ENCODE measurements around the gene SCAI.
"Not testable (repeated sequence)": the region's sequence is repeated elsewhere in the genome, so short reads cannot be mapped to it uniquely, and the experiment has no call there.

SCAI gene

DNA sequence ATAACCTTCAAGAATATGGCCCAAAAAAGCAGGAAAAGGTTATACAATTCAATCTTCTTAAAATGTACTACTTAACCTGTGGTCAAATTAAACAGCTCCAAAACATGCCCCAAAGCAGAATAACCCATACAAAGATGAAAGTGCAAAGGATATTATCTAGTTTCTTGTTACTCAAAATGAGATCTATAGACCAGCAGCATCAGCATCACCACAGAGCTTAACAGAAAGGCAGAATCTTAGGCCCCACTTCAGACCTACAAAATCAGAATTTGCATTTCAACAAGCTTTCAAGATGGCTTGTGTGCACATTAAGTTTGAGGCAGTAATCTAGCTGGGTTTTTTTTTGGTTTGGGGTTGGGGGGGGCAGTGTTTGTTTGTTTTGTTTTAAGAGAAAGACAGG, 54.0 kb downstream of the SCAI start:
- no peak overlapping the region for H3K27ac ChIP-seq
- ChIA-PET CTCF (no interaction called here), POLR2A (ENCODE audit: low non-redundant PET) (no interaction called here)
- TF ChIP-seq, protein P1, sequence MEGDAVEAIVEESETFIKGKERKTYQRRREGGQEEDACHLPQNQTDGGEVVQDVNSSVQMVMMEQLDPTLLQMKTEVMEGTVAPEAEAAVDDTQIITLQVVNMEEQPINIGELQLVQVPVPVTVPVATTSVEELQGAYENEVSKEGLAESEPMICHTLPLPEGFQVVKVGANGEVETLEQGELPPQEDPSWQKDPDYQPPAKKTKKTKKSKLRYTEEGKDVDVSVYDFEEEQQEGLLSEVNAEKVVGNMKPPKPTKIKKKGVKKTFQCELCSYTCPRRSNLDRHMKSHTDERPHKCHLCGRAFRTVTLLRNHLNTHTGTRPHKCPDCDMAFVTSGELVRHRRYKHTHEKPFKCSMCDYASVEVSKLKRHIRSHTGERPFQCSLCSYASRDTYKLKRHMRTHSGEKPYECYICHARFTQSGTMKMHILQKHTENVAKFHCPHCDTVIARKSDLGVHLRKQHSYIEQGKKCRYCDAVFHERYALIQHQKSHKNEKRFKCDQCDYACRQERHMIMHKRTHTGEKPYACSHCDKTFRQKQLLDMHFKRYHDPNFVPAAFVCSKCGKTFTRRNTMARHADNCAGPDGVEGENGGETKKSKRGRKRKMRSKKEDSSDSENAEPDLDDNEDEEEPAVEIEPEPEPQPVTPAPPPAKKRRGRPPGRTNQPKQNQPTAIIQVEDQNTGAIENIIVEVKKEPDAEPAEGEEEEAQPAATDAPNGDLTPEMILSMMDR (conservative IDR thresholded peaks at IDR 0.05; ENCODE audit: low read depth), result no peak
- no peak for DNase-seq (ENCODE audit: low spot score)

DNA sequence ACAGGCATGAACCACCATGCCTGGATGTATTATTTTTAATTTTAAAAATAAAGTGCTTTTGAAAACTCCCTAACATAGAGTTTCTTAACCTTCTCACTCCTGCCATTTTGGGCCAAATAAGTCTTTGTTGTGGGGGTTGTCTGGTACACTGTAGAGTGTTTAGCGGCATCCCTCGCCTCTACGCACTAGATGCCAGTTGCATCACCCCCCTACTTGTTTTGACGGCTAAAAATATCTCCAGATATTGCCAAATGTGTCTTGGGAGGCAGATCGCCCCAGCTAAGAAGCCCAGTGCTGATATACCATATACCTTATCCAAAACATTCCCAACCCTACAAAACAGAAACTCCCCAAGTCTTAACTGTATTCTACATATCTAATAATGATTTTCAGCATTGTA, 54.6 kb downstream of the SCAI start:
- ChIA-PET CTCF (no interaction called here), POLR2A (ENCODE audit: low non-redundant PET) (no interaction called here)
- TF ChIP-seq, protein P1 (conservative IDR thresholded peaks at IDR 0.05; ENCODE audit: low read depth), result no peak
- no peak overlapping the region for H3K27ac ChIP-seq
- DNase-seq (ENCODE audit: low spot score), result no peak

DNA sequence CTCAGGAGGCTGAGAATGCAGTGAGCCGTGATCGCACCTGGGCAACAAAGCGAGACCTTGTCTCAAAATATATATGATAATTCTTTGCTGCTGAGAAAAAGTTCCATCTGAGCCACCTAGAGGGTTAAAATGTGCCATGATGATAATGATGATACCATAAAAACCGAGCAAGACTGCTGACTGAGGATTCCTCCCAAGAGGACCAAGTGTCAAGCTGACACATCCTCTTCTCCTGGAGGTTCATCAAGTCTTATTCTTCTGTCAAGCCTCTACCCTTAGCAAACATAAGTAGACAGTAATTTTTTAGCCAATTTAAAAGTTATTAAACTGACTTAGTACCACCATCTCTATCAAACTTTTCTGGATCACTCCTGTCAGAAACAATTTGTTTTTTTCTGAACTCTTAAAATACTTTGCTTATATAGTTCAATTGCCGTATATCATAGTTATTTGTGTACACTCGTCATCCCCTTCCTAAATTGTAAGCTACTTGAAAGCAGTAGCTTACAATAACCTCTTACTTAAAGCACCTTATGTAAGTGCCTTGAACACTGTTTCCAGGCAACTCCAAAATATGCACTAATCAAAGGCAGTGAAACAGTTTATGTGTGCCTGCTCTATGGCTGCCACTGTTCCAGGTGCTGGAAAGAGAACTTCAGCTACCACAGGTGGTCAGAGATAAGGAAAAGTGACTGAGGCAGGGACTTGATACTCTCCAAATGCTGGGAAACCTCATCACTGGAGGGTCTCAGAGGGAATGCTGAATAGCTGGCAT, 57.4 kb downstream of the SCAI start:
- CTCF ChIA-PET, result interaction anchor here (0.6 to 0.7 kb wide), 2 partner anchors 28 to 1059 kb away, joined by 3 to 5 read pairs; no protein-coding TSS in a partner anchor
- TF ChIP-seq, protein P1 (conservative IDR thresholded peaks at IDR 0.05; ENCODE audit: low read depth), result no peak
- POLR2A ChIA-PET (ENCODE audit: low non-redundant PET), result no interaction called here
- no peak overlapping the region for H3K27ac ChIP-seq
- no peak for DNase-seq (ENCODE audit: low spot score)

DNA sequence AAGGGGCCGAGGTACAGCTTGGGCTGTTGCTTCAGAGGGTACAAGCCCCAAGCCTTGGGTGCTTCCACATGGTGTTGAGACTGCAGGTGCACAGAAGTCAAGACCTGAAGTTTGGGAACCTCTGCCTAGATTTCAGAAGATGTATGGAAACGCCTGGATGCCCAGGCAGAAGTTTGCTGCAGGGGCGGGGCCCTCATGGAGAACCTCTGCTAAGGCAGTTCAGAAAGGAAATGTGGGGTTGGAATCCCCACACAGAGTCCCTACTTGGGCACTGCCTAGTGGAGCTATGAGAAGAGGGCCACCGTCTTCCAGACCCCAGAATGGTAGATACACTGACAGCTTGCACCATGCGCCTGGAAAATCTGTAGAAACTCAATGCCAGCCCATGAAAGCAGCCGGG, 61.1 kb downstream of the SCAI start:
- DNase-seq (ENCODE audit: low spot score); POLR2A ChIA-PET (ENCODE audit: low non-redundant PET): not testable (repeated sequence)
- CTCF ChIA-PET, result interaction anchor here (0.6 kb wide), 1 partner anchor 29 kb away, joined by 4 read pairs; no protein-coding TSS in a partner anchor

DNA sequence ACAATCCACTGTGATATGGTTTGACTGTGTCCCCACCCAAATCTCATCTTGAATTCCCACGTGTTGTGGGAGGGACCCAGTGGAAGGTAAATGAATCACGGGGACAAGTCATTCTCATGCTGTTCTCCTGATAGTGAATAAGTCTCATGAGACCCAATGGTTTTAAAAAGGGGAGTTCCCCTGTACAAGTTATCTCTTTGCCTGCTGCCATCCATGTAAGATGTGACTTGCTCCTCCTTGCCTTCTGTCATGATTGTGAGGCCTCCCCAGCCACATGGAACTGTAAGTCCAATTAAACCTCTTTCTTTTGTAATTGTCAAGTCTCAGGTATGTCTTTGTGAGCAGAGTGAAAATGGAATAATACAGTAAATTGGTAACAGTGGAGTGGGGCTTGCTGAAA, 62.5 kb downstream of the SCAI start:
- POLR2A ChIA-PET (ENCODE audit: low non-redundant PET); DNase-seq (ENCODE audit: low spot score); CTCF ChIA-PET; H3K27ac ChIP-seq: not testable (repeated sequence)

More for the DNA sequence above, 61.1 kb downstream of the SCAI start:
- H3K27ac ChIP-seq, result not testable (repeated sequence)

DNA sequence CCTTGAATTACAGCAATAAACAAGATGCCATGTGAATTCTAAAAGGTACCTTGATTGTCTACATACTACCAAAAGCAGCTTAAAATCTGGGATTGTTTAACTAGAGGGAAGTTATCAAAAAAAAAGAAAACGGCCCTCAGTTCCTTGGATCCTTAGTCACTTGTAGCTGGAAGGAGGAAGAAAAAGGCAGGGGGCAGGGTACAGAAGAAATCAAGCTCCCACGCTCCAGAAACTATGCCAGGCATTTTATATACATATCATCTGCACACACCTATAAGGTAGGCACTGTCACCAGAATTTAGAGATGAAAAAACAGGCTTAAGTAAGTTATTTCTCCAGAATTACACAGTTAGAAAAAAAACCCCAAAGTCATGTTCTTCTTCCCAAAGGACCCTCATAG, 63.4 kb downstream of the SCAI start:
- DNase-seq (ENCODE audit: low spot score), result no peak
- H3K27ac ChIP-seq, result no peak overlapping the region
- ChIA-PET CTCF (no interaction called here), POLR2A (ENCODE audit: low non-redundant PET) (no interaction called here)
- TF ChIP-seq, protein P1 (conservative IDR thresholded peaks at IDR 0.05; ENCODE audit: low read depth), result no peak

DNA sequence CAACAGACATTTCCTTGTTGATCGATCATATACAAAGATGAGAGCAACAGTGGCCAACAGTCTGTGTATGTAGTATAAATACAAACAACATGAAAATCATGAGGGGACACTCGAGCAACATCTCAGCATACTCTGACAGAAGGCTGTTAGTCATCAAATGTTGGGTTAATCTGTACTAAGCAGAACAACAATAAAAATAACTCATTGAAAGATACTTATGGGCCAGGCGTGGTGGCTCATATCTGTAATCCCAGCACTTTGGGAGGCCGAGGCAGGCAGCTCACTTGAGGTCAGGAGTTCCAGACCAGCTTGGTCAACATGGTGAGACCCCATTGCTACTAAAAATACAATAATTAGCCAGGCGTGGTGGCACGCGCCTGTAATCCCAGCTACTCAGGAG, 67.3 kb downstream of the SCAI start:
- TF ChIP-seq, protein P1 (conservative IDR thresholded peaks at IDR 0.05; ENCODE audit: low read depth), result no peak
- ChIA-PET POLR2A (ENCODE audit: low non-redundant PET) (no interaction called here), CTCF (interaction anchor here (0.6 kb wide), 2 partner anchors 696 to 756 kb away, joined by 3 read pairs; no protein-coding TSS in a partner anchor)
- no peak for DNase-seq (ENCODE audit: low spot score)
- H3K27ac ChIP-seq, result no peak overlapping the region
